Mesodermal cell (in vitro differentiated cells): Measurements from ENCODE around the gene CYB5D1.
A peak's percentile ranks its signal among the peaks of the same experiment; 100 is the strongest.

Experiments used
- H3K27ac ChIP-seq: 2 replicates; pipeline ENCODE4 v1.7.0; 2013; ENCODE audit warnings: mild to moderate bottlenecking, low read depth, low read length, moderate library complexity; ENCODE audit not compliant: severe bottlenecking
- H3K36me3 ChIP-seq: 2 replicates; pipeline ENCODE4 v1.7.1; 2013; ENCODE audit warnings: mild to moderate bottlenecking, low read length, moderate library complexity; ENCODE audit not compliant: control insufficient read depth, insufficient read depth
- H3K4me1 ChIP-seq: one replicate; pipeline ENCODE4 v1.7.1; 2013; ENCODE audit warnings: mild to moderate bottlenecking, low read length; ENCODE audit not compliant: insufficient read depth, control insufficient read depth, poor library complexity, severe bottlenecking
- H3K4me3 ChIP-seq: 2 replicates; pipeline ENCODE4 v1.7.0; 2013; ENCODE audit warnings: low read length, control low read depth, mild to moderate bottlenecking; ENCODE audit not compliant: insufficient read depth, poor library complexity, severe bottlenecking; ENCODE audit errors: extremely low read depth
- H3K9me3 ChIP-seq: 2 replicates; pipeline ENCODE4 v1.7.1; 2013; ENCODE audit warnings: mild to moderate bottlenecking, low read length, moderate library complexity; ENCODE audit not compliant: control insufficient read depth
- WGBS, 2 experiments: methylation state at CpG; one replicate each; pipeline ENCODE4 v1.1.5; 2013; ENCODE audit warnings: missing lambda C conversion rate in 2 of 2; ENCODE audit not compliant: insufficient coverage in 2 of 2; 5-methylcytosine and 5-hydroxymethylcytosine counted together

Gene CYB5D1

GRCh38 chr17:7820231-7820630 is 37.6 kb upstream of the CYB5D1 start:
- Histone ChIP-seq H3K4me3 (no peak overlapping the region), H3K9me3 (no peaks in the 10 kb centered on the region), H3K36me3 (no peaks in the 10 kb centered on the region), H3K4me1 (peaks cover 2% of the 10 kb centered on the region), H3K27ac (no peak overlapping the region)
- 74 to 85% methylated on average over 5 of the region's 5 CpGs for WGBS, 2 experiments

DNA sequence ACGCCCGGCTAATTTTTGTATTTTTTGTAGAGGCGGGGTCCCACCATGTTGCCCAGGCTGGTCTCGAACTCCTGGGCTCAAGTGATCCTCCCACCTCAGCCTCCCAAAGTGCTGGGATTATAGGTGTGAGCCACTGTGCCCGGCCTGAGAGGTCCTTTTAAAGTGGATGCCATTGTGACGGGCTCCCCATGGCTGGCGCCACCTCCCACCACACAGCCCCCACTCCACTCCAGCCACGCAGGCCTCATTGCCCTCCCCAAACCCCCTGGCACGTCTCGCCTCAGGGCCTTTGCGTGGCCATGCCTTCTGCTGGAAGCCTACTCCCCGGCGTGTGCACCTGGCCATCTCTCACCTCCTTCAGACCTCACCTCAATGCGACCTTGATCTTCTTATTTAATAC is 35.7 kb upstream of the CYB5D1 start:
- Histone ChIP-seq H3K27ac (no peak overlapping the region), H3K9me3 (no peaks in the 10 kb centered on the region), H3K4me1 (peaks cover under 1% of the 10 kb centered on the region), H3K36me3 (no peaks in the 10 kb centered on the region), H3K4me3 (no peak overlapping the region)
- WGBS, 2 experiments = 78 to 85% methylated on average over 12 to 13 of the region's 14 CpGs

DNA sequence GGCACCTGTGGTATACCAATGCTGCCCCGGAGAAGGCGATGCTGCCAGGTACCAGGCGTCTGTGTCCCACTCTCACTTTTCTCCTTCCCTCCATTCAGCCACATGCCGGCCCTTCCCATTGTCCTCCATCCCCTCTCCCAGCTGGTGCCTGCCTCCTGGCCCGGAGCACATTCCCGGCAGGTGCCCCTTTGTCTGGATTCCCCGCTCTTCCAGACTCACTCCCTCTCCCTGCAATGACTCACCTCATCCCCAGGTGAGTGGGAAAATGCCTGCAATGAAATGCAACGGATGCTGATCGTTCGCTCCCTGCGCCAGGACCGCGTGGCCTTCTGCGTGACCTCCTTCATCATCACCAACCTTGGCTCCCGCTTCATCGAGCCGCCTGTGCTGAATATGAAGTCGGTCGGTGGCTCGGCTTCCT is 34.2 kb upstream of the CYB5D1 start:
- Histone ChIP-seq H3K9me3 (no peaks in the 10 kb centered on the region), H3K4me3 (no peak overlapping the region), H3K4me1 (no peaks in the 10 kb centered on the region), H3K36me3 (no peaks in the 10 kb centered on the region), H3K27ac (no peak overlapping the region)
- WGBS, 2 experiments = 72 to 77% methylated on average over 17 to 20 of the region's 20 CpGs

DNA sequence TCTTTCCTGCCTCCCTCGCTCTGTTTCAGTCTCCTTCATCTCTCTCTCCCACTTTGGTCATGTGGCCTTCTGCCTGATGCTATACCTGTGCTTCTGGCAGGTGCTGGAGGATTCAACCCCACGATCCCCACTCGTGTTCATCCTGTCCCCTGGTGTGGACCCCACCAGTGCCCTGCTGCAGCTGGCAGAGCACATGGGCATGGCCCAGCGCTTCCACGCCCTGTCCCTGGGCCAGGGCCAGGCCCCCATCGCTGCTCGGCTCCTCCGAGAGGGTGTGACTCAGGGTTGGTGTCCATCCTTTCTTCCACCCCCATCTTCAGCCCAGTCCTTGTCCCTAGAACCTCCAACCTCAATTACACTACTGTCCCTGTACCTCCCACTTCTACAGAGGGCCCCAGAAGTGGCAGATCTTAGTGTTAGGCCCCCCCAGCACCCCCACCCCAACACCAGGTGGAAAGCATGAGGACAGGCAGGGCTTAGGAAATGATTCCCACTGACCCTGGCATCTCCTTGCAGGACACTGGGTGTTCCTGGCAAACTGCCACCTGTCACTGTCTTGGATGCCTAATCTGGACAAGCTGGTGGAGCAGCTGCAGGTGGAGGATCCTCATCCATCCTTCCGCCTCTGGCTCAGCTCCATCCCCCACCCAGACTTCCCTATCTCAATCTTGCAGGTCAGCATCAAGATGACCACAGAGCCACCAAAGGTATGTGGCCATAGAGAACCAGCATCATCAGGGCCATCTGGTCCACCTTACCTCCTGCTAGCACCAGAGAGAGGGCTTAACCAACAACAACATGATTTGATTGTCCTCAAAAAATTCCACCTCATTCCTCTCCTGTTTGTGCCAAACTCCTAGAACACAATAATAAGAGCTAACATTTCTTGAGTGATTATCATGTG is 33.5 kb upstream of the CYB5D1 start:
- Histone ChIP-seq H3K36me3 (no peaks in the 10 kb centered on the region), H3K27ac (no peak overlapping the region), H3K4me1 (no peaks in the 10 kb centered on the region), H3K9me3 (no peaks in the 10 kb centered on the region), H3K4me3 (no peak overlapping the region)
- 89 to 92% methylated on average over 8 to 9 of the region's 9 CpGs for WGBS, 2 experiments

DNA sequence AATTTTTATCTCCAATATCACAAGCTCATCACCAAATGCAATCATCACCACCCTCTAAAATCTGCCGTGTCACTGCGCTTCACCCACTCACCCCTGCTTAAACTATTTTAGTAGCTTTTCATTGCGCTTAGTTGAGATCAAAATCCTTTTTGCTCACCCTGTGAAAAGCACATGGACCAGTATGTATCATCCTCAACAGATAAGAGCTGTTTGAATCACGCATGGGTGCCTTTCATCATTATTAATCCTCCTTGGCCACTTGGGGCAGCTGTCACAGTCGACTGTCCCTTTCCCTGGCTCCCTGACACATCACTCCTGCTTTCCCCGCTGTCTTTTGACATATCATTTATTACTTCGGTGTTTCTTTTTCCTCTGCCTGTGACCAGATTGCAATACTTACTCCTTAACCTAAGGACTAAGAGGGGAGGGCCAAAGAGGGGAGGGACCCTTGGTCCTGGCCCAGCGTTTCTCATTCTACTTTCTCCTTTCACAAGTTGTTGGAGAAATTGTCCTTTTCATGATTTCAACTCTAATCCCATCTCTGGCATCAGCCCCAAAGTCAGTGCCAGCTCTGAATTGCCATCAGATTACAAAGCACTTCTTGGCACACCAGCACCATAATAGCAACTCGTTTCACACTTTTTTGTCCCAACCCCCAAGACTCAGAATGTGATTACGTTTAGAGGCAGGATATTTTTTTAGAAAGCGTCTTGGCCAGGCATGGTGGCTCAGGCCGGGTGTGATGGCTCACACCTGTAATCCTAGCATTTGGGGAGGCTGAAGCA is 32.4 kb upstream of the CYB5D1 start:
- Histone ChIP-seq H3K9me3 (no peaks in the 10 kb centered on the region), H3K27ac (no peak overlapping the region), H3K4me1 (no peaks in the 10 kb centered on the region), H3K4me3 (no peak overlapping the region), H3K36me3 (no peaks in the 10 kb centered on the region)
- WGBS, 2 experiments = 67 to 76% methylated on average over 9 to 11 of the region's 12 CpGs

- Histone ChIP-seq H3K4me3 (no peak overlapping the region), H3K36me3 (no peaks in the 10 kb centered on the region), H3K27ac (no peak overlapping the region), H3K4me1 (peaks cover 9% of the 10 kb centered on the region), H3K9me3 (no peaks in the 10 kb centered on the region)
- WGBS, 2 experiments = 88 to 96% methylated on average over 7 of the region's 8 CpGs
These were observed 27.2 kb upstream of the CYB5D1 start for GRCh38 chr17:7830616-7831015.

DNA sequence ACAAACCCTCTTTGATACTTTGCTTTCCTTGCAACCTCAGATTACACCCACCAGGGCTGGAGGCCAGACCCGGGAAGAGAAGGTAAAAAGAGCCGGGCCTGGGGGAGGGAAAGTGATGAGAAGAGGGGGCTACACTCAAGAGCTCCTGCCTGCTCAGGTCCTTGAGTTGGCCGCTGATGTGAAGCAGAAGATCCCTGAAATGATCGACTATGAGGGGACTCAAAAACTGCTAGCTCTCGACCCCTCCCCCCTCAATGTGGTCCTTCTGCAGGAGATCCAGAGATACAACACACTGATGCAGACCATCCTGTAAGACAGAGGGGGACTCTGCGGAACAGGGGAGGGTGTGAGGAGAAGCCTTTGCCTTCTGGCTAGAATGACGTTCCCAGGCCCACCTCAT is 26.6 kb upstream of the CYB5D1 start:
- 84% methylated on average over 4 to 5 of the region's 7 CpGs for WGBS, 2 experiments
- H3K27ac ChIP-seq = no peak overlapping the region
- no peaks in the 10 kb centered on the region for H3K36me3 ChIP-seq
- H3K9me3 ChIP-seq = no peaks in the 10 kb centered on the region
- H3K4me1 ChIP-seq = peaks cover 9% of the 10 kb centered on the region
- H3K4me3 ChIP-seq = no peak overlapping the region

GRCh38 chr17:7832431-7832830 is 25.4 kb upstream of the CYB5D1 start:
- Histone ChIP-seq H3K4me3 (no peak overlapping the region), H3K9me3 (no peaks in the 10 kb centered on the region), H3K27ac (no peak overlapping the region), H3K4me1 (peaks cover 10% of the 10 kb centered on the region), H3K36me3 (no peaks in the 10 kb centered on the region)
- 84% methylated on average over 6 to 7 of the region's 10 CpGs for WGBS, 2 experiments

- Histone ChIP-seq H3K27ac (no peak overlapping the region), H3K36me3 (no peaks in the 10 kb centered on the region), H3K4me3 (peak overlapping the region; percentile 64), H3K9me3 (no peaks in the 10 kb centered on the region), H3K4me1 (peaks cover 15% of the 10 kb centered on the region)
- WGBS, 2 experiments = 60 to 63% methylated on average over 18 to 19 of the region's 19 CpGs
These were observed 24.6 kb upstream of the CYB5D1 start for GRCh38 chr17:7833011-7833794.

DNA sequence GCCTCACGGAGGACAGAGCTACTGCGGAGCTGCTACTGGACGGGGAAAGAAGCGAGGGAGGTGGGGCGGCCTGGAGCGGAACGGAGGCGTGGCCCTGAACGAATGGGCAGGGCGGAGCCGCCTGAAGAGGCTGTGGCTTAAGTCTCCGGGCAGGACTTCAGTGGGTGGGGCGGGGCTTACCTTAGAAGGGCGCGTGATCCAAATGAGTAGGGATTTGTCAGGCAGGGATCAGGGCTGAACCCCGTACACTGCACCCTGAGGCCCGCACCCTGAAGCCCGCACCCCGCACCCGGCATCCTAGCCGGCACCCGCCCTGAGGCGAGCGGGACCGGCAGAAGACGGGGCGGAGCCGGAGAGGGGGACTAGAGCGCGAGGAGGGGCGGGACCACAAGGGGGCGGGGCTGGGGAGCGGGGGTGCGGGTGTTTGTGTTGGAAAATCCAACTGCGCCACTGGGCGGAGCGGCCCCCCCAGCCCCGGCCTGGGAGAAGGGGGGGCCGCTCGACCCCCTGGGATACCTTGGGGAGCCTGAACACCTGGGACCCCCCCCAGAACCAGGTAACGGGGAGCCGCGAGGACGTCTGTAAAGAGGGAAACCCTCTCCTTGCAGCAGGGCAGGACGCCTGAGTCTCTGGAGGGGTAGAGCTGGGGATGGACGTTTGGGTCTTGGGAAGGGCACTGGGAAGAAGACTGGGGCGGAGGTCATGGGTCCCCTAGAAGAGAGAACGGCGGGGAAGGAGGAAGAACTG is 23.8 kb upstream of the CYB5D1 start, which contains the start of gene KDM6B:
KDM6B (plus strand) TSS at position 423 of the 747 bp plus-strand sequence. CDS start 11,338 bp downstream, outside the sequence.
- Histone ChIP-seq H3K27ac (peak within 1 kb of the TSS; percentile 99), H3K4me1 (peaks cover 20% of the 10 kb centered on the region), H3K36me3 (no peaks in the 10 kb centered on the region), H3K9me3 (no peaks in the 10 kb centered on the region), H3K4me3 (peak within 1 kb of the TSS; percentile 64)
- 0 to 1% methylated on average over 28 to 31 of the region's 49 CpGs for WGBS, 2 experiments
